SH-SY5Y (cell line): ENCODE data around the gene SLC4A4.

ENCODE experiments used
- GATA2 ChIP-seq: IDR thresholded peaks from 2 replicates; pipeline ENCODE4 v1.6.1; 2011; ENCODE audit warnings: mild to moderate bottlenecking, low read depth, low read length
- GATA3 ChIP-seq: IDR thresholded peaks from 2 replicates; pipeline ENCODE4 v1.6.1; 2011; ENCODE audit warnings: low read depth, mild to moderate bottlenecking, low read length, moderate library complexity

GRCh38 chr4:71417150-71417549 is 78.3 kb downstream of the SLC4A4 start:
- TF ChIP-seq GATA2 (no peak), GATA3 (no peak)
